K562 (cell line): ENCODE results near the gene GREB1. TPM values are rescaled to one million over a fixed set of nuclear protein-coding genes. Genes with fewer than 3 reads are reported as not detected.

Source experiments
- ATAC-seq: fragments of 200-7000 bp; cut with Tn5 transposase; 3 replicates; pipeline ENCODE4 v1.9.1; 2020; ENCODE audit warnings: moderate library complexity
- BruUV-seq: library from RNA; stranded (reverse); fragments of 400-500 nt; replicated peaks from 2 replicates; lab custom pipeline; 2021; lab: Mats Ljungman, UMichigan
- CTCF ChIA-PET: fragments of 300-600 bp; formaldehyde crosslinking; extraction: SDS; loops from one replicate; lab custom pipeline; 2021; ENCODE audit warnings: low intra/inter-chr PET ratio; lab: Yijun Ruan, JAX
- POLR2A ChIA-PET: fragments of 300-600, 350-650 bp; sonication (Branson Sonifier 250); formaldehyde crosslinking; extraction: SDS; loops from one replicate; lab custom pipeline; 2021; ENCODE audit warnings: antibody characterized with exemption, inconsistent platforms; lab: Yijun Ruan, JAX
- DNase-seq, 4 experiments: peaks; one replicate each; pipeline versions ENCODE4 v3.0.0 to v3.0.0-alpha.2; 2011 to 2018; ENCODE audit warnings: low spot score in 3 of 4, mixed read lengths in 3 of 4; ENCODE audit errors: extremely low read depth in 1 of 4
- FAIRE-seq: peaks from 2 replicates; lab custom pipeline; 2011; peaks lifted over from hg19 to GRCh38; lab: Jason Lieb, UNC
- H2AFZ ChIP-seq: 2 replicates; pipeline ENCODE4 v1.6.0; 2011; ENCODE audit warnings: low read depth, low read length, control low read depth, inconsistent platforms
- H3K27ac ChIP-seq: fragments of 200-600 bp; 3 replicates; pipeline ENCODE4 v1.8.0; 2011; ENCODE audit warnings: low read depth, mild to moderate bottlenecking, control low read depth, inconsistent platforms, low read length, moderate library complexity, mixed read lengths; ENCODE audit errors: extremely low read depth
- H3K27me3 ChIP-seq, 2 experiments: fragments of 300-600 bp in 1 of 2; 2 replicates in 1 of 2; 3 replicates in 1 of 2; pipeline versions ENCODE4 v1.6.0 to v1.8.0; 2011; ENCODE audit warnings: inconsistent platforms in 2 of 2, low read length in 2 of 2, mild to moderate bottlenecking in 1 of 2, mixed read lengths in 1 of 2, moderate library complexity in 1 of 2; ENCODE audit not compliant: control insufficient read depth in 2 of 2, insufficient read depth in 2 of 2
- H3K36me3 ChIP-seq: fragments of 300-600 bp; 3 replicates; pipeline ENCODE4 v1.8.0; 2011; ENCODE audit warnings: mild to moderate bottlenecking, low read length, inconsistent platforms; ENCODE audit not compliant: control insufficient read depth, insufficient read depth
- H3K4me1 ChIP-seq, 2 experiments: fragments of 200-600 bp in 1 of 2; replicated peaks in 1 of 2; 2 replicates in 1 of 2; 3 replicates in 1 of 2; pipeline versions ENCODE4 v1.5.1 to v1.8.0; 2011; ENCODE audit warnings: inconsistent platforms in 2 of 2, low read length in 2 of 2, mild to moderate bottlenecking in 1 of 2, mixed read lengths in 1 of 2, moderate library complexity in 1 of 2; ENCODE audit not compliant: control insufficient read depth in 2 of 2, insufficient read depth in 2 of 2
- H3K4me2 ChIP-seq: 2 replicates; pipeline ENCODE4 v1.6.1; 2011; ENCODE audit warnings: low read length, control low read depth, inconsistent platforms, mixed read lengths; ENCODE audit not compliant: insufficient read depth
- H3K4me3 ChIP-seq: fragments of 200-600 bp; sonication (generic), shearing (Covaris generic); 2 replicates; pipeline ENCODE4 v1.5.1; 2016; ENCODE audit warnings: control low read depth, inconsistent platforms
- H3K79me2 ChIP-seq: fragments of 200-600 bp; 3 replicates; pipeline ENCODE4 v1.8.0; 2011; ENCODE audit warnings: low read length, inconsistent platforms; ENCODE audit not compliant: control insufficient read depth, insufficient read depth
- H3K9ac ChIP-seq, 2 experiments: 2 replicates each; pipeline versions ENCODE4 v1.6.0 to v1.6.1; 2011; ENCODE audit warnings: low read depth in 2 of 2, low read length in 2 of 2, control low read depth in 1 of 2, inconsistent platforms in 1 of 2, mild to moderate bottlenecking in 1 of 2, mixed read lengths in 1 of 2; ENCODE audit not compliant: insufficient read depth in 1 of 2
- H3K9me1 ChIP-seq: one replicate; pipeline ENCODE4 v1.6.0; 2011; ENCODE audit warnings: inconsistent platforms, mild to moderate bottlenecking, low read length, moderate library complexity; ENCODE audit not compliant: control insufficient read depth, insufficient read depth
- H3K9me3 ChIP-seq: replicated peaks from 2 replicates; pipeline ENCODE4 v1.5.1; 2011; ENCODE audit warnings: low read depth, low read length, inconsistent platforms; ENCODE audit not compliant: control insufficient read depth, insufficient read depth
- H4K20me1 ChIP-seq: replicated peaks from 2 replicates; pipeline ENCODE4 v1.6.1; 2011; ENCODE audit warnings: low read length, inconsistent platforms, mixed read lengths; ENCODE audit not compliant: control insufficient read depth, insufficient read depth
- ATF3 ChIP-seq, 2 experiments: fragments of 450-650 bp in 1 of 2; sonication (generic) in 1 of 2; formaldehyde crosslinking in 1 of 2; IDR thresholded peaks in 1 of 2; conservative IDR thresholded peaks in 1 of 2; 2 replicates each; pipeline versions ENCODE4 v1.6.1 to v1.8.1; 2016 to 2023; ENCODE audit warnings: mild to moderate bottlenecking in 2 of 2, moderate library complexity in 2 of 2, inconsistent platforms in 1 of 2, missing genetic modification reagents in 1 of 2
- BRCA1 ChIP-seq, 2 experiments: fragments of 450-650 bp in 1 of 2; sonication (generic) in 1 of 2; formaldehyde crosslinking in 1 of 2; IDR thresholded peaks; 2 replicates each; pipeline versions ENCODE4 v1.5.0 to v1.6.1; 2017 to 2020; ENCODE audit warnings: mild to moderate bottlenecking in 1 of 2, missing genetic modification reagents in 1 of 2
- COPS2 ChIP-seq: fragments of 450-650 bp; conservative IDR thresholded peaks from 2 replicates; pipeline ENCODE4 v1.6.1; 2016; ENCODE audit warnings: mild to moderate bottlenecking, moderate library complexity
- CTBP1 ChIP-seq: fragments of 450-650 bp; IDR thresholded peaks from 2 replicates; pipeline ENCODE4 v1.6.1; 2016; ENCODE audit warnings: borderline replicate concordance
- ELF1 ChIP-seq: fragments of 200-800 bp; sonication (Bioruptor generic); IDR thresholded peaks from 2 replicates; pipeline ENCODE4 v1.6.1; 2016; ENCODE audit warnings: missing genetic modification characterization, missing compliant biosample characterization
- ELF4 ChIP-seq: fragments of 450-650 bp; formaldehyde crosslinking; IDR thresholded peaks from 2 replicates; pipeline ENCODE4 v1.4.0; 2022; ENCODE audit warnings: missing genetic modification characterization
- ELK3 ChIP-seq: fragments of 450-650 bp; formaldehyde crosslinking; IDR thresholded peaks from 2 replicates; pipeline ENCODE4 v1.4.0; 2020; ENCODE audit warnings: mild to moderate bottlenecking
- HNRNPL ChIP-seq: fragments of 200-400 bp; formaldehyde crosslinking; IDR thresholded peaks from 2 replicates; pipeline ENCODE4 v1.6.1; 2017; ENCODE audit warnings: low read depth, mild to moderate bottlenecking, low read length
- MCM5 ChIP-seq: fragments of 450-650 bp; IDR thresholded peaks from 2 replicates; pipeline ENCODE4 v1.6.1; 2016; ENCODE audit warnings: low read depth
- MEF2D ChIP-seq: conservative IDR thresholded peaks from 2 replicates; pipeline ENCODE4 v1.6.1; 2016; ENCODE audit warnings: low read depth, missing genetic modification characterization, missing compliant biosample characterization
- MTA2 ChIP-seq: fragments of 450-650 bp; IDR thresholded peaks from 2 replicates; pipeline ENCODE4 v1.6.1; 2016; ENCODE audit warnings: low read depth
- NEUROD1 ChIP-seq: fragments of 150-350 bp; IDR thresholded peaks from 2 replicates; pipeline ENCODE4 v1.6.1; 2014; ENCODE audit warnings: borderline replicate concordance, low read length, low read depth; ENCODE audit not compliant: partially characterized antibody
- NR3C1 ChIP-seq: sonication (generic); formaldehyde crosslinking; IDR thresholded peaks from 2 replicates; pipeline ENCODE4 v1.8.1; 2022; ENCODE audit warnings: missing genetic modification reagents
- POLR3G ChIP-seq: IDR thresholded peaks from 2 replicates; pipeline ENCODE4 v1.6.1; 2011; ENCODE audit not compliant: insufficient read length, insufficient replicate concordance; ENCODE audit errors: extremely low read depth
- PTBP1 ChIP-seq: fragments of 200-400 bp; formaldehyde crosslinking; IDR thresholded peaks from 2 replicates; pipeline ENCODE4 v1.6.1; 2017; ENCODE audit warnings: low read depth, low read length
- ZNF143 ChIP-seq: sonication (generic); formaldehyde crosslinking; IDR thresholded peaks from 2 replicates; pipeline ENCODE4 v1.9.0; 2022; ENCODE audit warnings: mild to moderate bottlenecking, missing genetic modification reagents
- ZNF507 ChIP-seq: conservative IDR thresholded peaks from 2 replicates; pipeline ENCODE4 v1.6.1; 2017; ENCODE audit warnings: missing genetic modification characterization, missing compliant biosample characterization
- WGBS: fragments of 100-300 bp; shearing (Covaris generic); methylation state at CpG from one replicate; pipeline ENCODE4 v1.1.6; 2016; ENCODE audit warnings: low coverage, mixed read lengths; ENCODE audit not compliant: insufficient coverage; ENCODE audit errors: missing lambda C conversion rate; 5-methylcytosine and 5-hydroxymethylcytosine counted together
- in situ Hi-C: fragments of 300-500 bp; cut with MboI; formaldehyde crosslinking; loops from 4 replicates; pipeline ENCODE4 v1.15.0; 2018; ENCODE audit warnings: inconsistent platforms, mixed read lengths
- intact Hi-C: fragments of 100-400 bp; cut with micrococcal nuclease; formaldehyde crosslinking; loops from 2 replicates; pipeline ENCODE4 v1.14.2; 2022
- polyA plus RNA-seq, 8 experiments: library from polyadenylated mRNA; depleted of rRNA in 4 of 8; stranded (reverse) in 5 of 8; unstranded in 3 of 8; fragments of >200 nt; fragmentation: Nextera tagmentation in 2 of 8; fragmentation: Illumina TruSeq in 1 of 8; extraction: Ambion mirVana in 2 of 8; extraction: Trizol in 1 of 8; gene quantifications; 2 replicates each; pipeline versions ENCODE4 v1.2.1 to v1.2.3, GENCODE V29; 2011 to 2014; ENCODE audit warnings: inconsistent platforms in 1 of 8, missing spikeins in 1 of 8
- total RNA-seq, 7 experiments: library from RNA; depleted of rRNA in 6 of 7; stranded (reverse); fragments of >200 nt in 6 of 7; fragmentation: Illumina TruSeq in 2 of 7; extraction: Trizol in 2 of 7; gene quantifications; 2 replicates each; pipeline versions ENCODE4 v1.2.1 to v1.2.3, GENCODE V29; 2011 to 2021; ENCODE audit warnings: low replicate concordance in 1 of 7

The GREB1 gene
- total and polyA plus RNA-seq, 9 of the 15 experiments (the other 6 are each of a cell fraction or from before 2014, with no cell fraction given): 0.04 to 0.86 (median 0.10) TPM; not detected in 1

GRCh38 chr2:11567631-11568031, 33.8 kb downstream of the GREB1 start:
- CTCF ChIA-PET: no interaction called here
- BruUV-seq: no TSS peak
- in situ Hi-C loops (no loop called here), intact Hi-C loops (no loop called here)
- Histone ChIP-seq H3K27me3 (peaks cover 16 to 46% of the 10 kb centered on the region in 2 experiments; a peak in 4 of 5 replicates), H3K79me2 (no peaks in the 10 kb centered on the region), H3K4me3 (no peak overlapping the region), H3K27ac (no peak overlapping the region), H4K20me1 (peaks cover 3% of the 10 kb centered on the region; the same call in 1 of the 2 replicates), H3K4me2 (no peak overlapping the region), H3K4me1 (peaks cover 2 to 9% of the 10 kb centered on the region in 2 experiments; a peak in 3 of 5 replicates), H3K9ac (no peak overlapping the region), H3K36me3 (no peaks in the 10 kb centered on the region), H3K9me1 (no peaks in the 10 kb centered on the region), H2AFZ (no peak overlapping the region), H3K9me3 (no peaks in the 10 kb centered on the region)
- no peak for FAIRE-seq
- POLR2A ChIA-PET: interaction anchor here (1.4 kb wide), 1 partner anchor 17 kb away, joined by 3 read pairs; no protein-coding TSS in a partner anchor
- no peak for TF ChIP-seq BRCA1 (IDR thresholded peaks at IDR 0.05)
- no peak for TF ChIP-seq BRCA1 (CRISPR knock-in tag; IDR thresholded peaks at IDR 0.05)
- no peak for TF ChIP-seq ELK3 (CRISPR knock-in tag)
- TF ChIP-seq POLR3G: no peak
- TF ChIP-seq ELF4 (CRISPR knock-in tag): no peak
- TF ChIP-seq ZNF143 (CRISPR knock-in tag): no peak
- no peak for TF ChIP-seq MEF2D (tag)
- no peak for TF ChIP-seq ATF3 (IDR thresholded peaks at IDR 0.05)
- no peak for TF ChIP-seq ATF3 (CRISPR knock-in tag; conservative IDR thresholded peaks at IDR 0.05)
- no peak for TF ChIP-seq ELF1 (tag)
- no peak for TF ChIP-seq MCM5
- no peak for TF ChIP-seq CTBP1
- TF ChIP-seq PTBP1: no peak
- TF ChIP-seq NR3C1 (CRISPR knock-in tag): no peak
- TF ChIP-seq COPS2: no peak
- TF ChIP-seq ZNF507: no peak
- TF ChIP-seq NEUROD1: no peak
- TF ChIP-seq MTA2: no peak
- no peak for TF ChIP-seq HNRNPL
- 24% methylated on average over 8 of the region's 8 CpGs for WGBS
- DNase-seq: no peak
- ATAC-seq: no peak
